Measurements from ENCODE around the gene GAS1. TPM values are rescaled to one million over a fixed set of nuclear protein-coding genes. Genes with fewer than 3 reads are reported as not detected.
A peak's percentile ranks its signal among the peaks of the same experiment; 100 is the strongest.

Gene GAS1
- total RNA-seq, 6 donors from 2014 or later = 5.5 to 25.6 (median 12.5) TPM

- ATAC-seq (ENCODE audit: low FRiP score in 2 of 2) (no peak), DNase-seq (no peak)
- no peaks in the 10 kb centered on the region for H3K27me3 ChIP-seq
- TF ChIP-seq EP300 (IDR thresholded peaks at IDR 0.05) (no peak), POLR2AphosphoS5 (IDR thresholded peaks at IDR 0.05) (no peak), POLR2A (IDR thresholded peaks at IDR 0.05) (no peak)
- TF ChIP-seq, protein P1, sequence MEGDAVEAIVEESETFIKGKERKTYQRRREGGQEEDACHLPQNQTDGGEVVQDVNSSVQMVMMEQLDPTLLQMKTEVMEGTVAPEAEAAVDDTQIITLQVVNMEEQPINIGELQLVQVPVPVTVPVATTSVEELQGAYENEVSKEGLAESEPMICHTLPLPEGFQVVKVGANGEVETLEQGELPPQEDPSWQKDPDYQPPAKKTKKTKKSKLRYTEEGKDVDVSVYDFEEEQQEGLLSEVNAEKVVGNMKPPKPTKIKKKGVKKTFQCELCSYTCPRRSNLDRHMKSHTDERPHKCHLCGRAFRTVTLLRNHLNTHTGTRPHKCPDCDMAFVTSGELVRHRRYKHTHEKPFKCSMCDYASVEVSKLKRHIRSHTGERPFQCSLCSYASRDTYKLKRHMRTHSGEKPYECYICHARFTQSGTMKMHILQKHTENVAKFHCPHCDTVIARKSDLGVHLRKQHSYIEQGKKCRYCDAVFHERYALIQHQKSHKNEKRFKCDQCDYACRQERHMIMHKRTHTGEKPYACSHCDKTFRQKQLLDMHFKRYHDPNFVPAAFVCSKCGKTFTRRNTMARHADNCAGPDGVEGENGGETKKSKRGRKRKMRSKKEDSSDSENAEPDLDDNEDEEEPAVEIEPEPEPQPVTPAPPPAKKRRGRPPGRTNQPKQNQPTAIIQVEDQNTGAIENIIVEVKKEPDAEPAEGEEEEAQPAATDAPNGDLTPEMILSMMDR (IDR thresholded peaks at IDR 0.05) = no peak
- no peaks in the 10 kb centered on the region for H3K4me1 ChIP-seq
- no peaks in the 10 kb centered on the region for H3K36me3 ChIP-seq
- peaks cover 0 to 10% (median 3%) of the 10 kb centered on the region in 4 donors for H3K9me3 ChIP-seq
- H3K4me3 ChIP-seq = no peak overlapping the region
- 67 to 78% methylated on average over 4 of the region's 4 CpGs for WGBS, 2 donors
- no peak overlapping the region for H3K27ac ChIP-seq
Observed at GRCh38 chr9:86955561-86955960, 8.3 kb upstream of the GAS1 start.

DNA sequence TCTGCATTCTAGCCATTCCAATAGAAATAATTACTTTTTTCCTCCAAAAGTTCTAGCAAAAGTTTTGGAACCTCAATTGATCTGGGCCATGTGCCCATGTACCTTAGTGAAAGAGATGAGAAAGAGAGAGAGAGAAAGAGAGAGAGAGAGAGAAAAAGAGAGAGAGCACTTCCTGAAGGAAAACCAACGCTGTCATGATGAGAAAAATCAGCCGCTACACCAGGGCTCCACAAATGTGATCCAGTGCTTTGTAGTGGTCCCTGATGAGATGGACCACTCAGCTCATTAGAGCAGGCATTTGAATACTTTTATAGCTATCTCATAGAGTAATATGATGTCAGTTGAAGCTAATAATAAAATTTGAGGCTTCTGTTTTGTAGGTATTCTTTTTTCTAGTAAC, 7.7 kb upstream of the GAS1 start:
- H3K27ac ChIP-seq = no peak overlapping the region
- no peak for DNase-seq
- WGBS, 2 donors = 70 to 81% methylated on average over 2 of the region's 2 CpGs
- TF ChIP-seq POLR2AphosphoS5 (IDR thresholded peaks at IDR 0.05) (no peak), POLR2A (IDR thresholded peaks at IDR 0.05) (no peak), EP300 (IDR thresholded peaks at IDR 0.05) (no peak)
- peaks cover 0 to 11% (median 3%) of the 10 kb centered on the region in 4 donors for H3K9me3 ChIP-seq
- ATAC-seq (ENCODE audit: low FRiP score in 2 of 2) = no peak
- H3K4me1 ChIP-seq = no peaks in the 10 kb centered on the region
- no peaks in the 10 kb centered on the region for H3K36me3 ChIP-seq
- no peak overlapping the region for H3K4me3 ChIP-seq
- no peaks in the 10 kb centered on the region for H3K27me3 ChIP-seq

GRCh38 chr9:86953181-86953580, 5.9 kb upstream of the GAS1 start:
- no peak for DNase-seq
- ATAC-seq (ENCODE audit: low FRiP score in 2 of 2) = no peak
- no peak for TF ChIP-seq POLR2A (IDR thresholded peaks at IDR 0.05)
- TF ChIP-seq EP300 (IDR thresholded peaks at IDR 0.05) = no peak
- no peak for TF ChIP-seq POLR2AphosphoS5 (IDR thresholded peaks at IDR 0.05)
- TF ChIP-seq, protein P1 (IDR thresholded peaks at IDR 0.05) = no peak
- WGBS, 2 donors = 94 to 98% methylated on average over 5 of the region's 5 CpGs
- no peaks in the 10 kb centered on the region for H3K27me3 ChIP-seq
- no peaks in the 10 kb centered on the region for H3K36me3 ChIP-seq
- peaks cover 0 to 11% (median 3%) of the 10 kb centered on the region in 4 donors for H3K9me3 ChIP-seq
- H3K4me3 ChIP-seq = no peak overlapping the region
- no peak overlapping the region for H3K27ac ChIP-seq
- peaks cover under 1 to 8% (median 4%) of the 10 kb centered on the region in 4 donors for H3K4me1 ChIP-seq

DNA sequence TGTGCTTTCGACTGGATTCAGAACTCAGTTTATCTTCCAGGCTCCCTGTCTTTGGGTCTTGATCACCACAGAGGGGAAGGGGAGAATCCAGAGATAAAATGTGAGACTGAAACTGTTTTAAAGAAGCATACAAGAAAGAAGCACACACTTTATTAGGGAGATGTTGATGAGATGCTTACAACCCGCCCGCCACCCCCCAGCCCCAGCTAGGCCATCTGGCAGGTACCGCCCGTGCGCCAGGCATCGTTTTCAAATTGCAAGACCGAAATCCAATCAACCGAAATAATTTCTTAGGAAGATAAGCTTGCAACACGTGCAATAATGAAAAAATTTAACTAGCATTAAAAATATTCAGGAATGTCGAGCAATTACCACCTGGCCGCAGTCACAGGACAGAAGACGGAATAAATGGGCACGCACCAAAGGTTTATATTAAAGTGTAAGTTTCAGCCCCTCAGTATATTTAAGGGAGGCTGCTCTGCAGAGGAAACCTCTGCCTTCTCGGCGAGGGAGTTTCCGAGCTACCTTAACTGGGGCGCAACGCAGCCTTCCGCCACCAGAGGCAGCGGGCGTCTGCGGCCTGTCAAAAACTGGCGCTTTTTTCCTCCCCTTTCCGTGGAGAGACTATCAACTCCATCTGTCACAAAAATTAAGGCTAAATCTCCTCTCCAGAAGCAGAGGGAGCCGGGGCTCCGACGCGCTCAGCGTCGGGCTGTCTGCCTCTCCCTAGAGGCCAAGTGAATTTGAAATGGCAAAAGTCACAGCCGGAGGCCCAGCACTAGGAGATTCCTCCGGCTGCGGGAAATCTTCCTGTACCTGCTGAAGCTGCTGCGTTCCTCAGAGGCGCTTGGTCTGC, 996 bp upstream of the GAS1 start:
- Histone ChIP-seq H3K4me1 (peaks cover 18 to 46% (median 26%) of the 10 kb centered on the region in 4 donors), H3K27me3 (peaks cover 0 to 19% (median 8%) of the 10 kb centered on the region in 4 donors), H3K4me3 (peak overlapping the region; percentile 30 to 89 (median 74)), H3K27ac (peak overlapping the region; percentile 77 to 86 (median 80)), H3K9me3 (peaks cover 0 to 11% (median 3%) of the 10 kb centered on the region in 4 donors), H3K36me3 (no peaks in the 10 kb centered on the region)
- peak; percentile 61 to 92 for DNase-seq
- peak; percentile 87 to 90 for ATAC-seq (ENCODE audit: low FRiP score in 2 of 2)
- 1 to 2% methylated on average over 26 to 36 of the region's 36 CpGs for whole genome bisulfite sequencing, 2 donors
- TF ChIP-seq, protein P1 (IDR thresholded peaks at IDR 0.05) = peak; percentile 65 to 83 (median 77)
- TF ChIP-seq EP300 (IDR thresholded peaks at IDR 0.05) (no peak), POLR2AphosphoS5 (IDR thresholded peaks at IDR 0.05) (peak in 1 of 2 donors; percentile 30)
